HepG2 (cell line): ENCODE measurements around the gene NR2F6. TPM values are rescaled to one million over a fixed set of nuclear protein-coding genes. Genes with fewer than 3 reads are reported as not detected.

Experiments
- FOXO4 ChIP-seq: sonication (generic); formaldehyde crosslinking; conservative IDR thresholded peaks from 2 replicates; pipeline ENCODE4 v1.8.1; 2023; ENCODE audit warnings: missing genetic modification reagents
- GMEB1 ChIP-seq: sonication (generic); formaldehyde crosslinking; IDR thresholded peaks from 2 replicates; pipeline ENCODE4 v1.5.1; 2020; ENCODE audit warnings: missing genetic modification reagents, mild to moderate bottlenecking, borderline replicate concordance
- MXD3 ChIP-seq: IDR thresholded peaks from 2 replicates; pipeline ENCODE4 v1.6.1; 2016; ENCODE audit warnings: mild to moderate bottlenecking, missing biosample characterization, missing genetic modification reagents
- NFIC ChIP-seq: IDR thresholded peaks from 2 replicates; pipeline ENCODE4 v1.6.1; 2012; ENCODE audit warnings: mild to moderate bottlenecking, low read length, inconsistent platforms
- POGZ ChIP-seq: sonication (generic); formaldehyde crosslinking; IDR thresholded peaks from 2 replicates; pipeline ENCODE4 v1.4.0; 2020; ENCODE audit warnings: mild to moderate bottlenecking, missing genetic modification reagents
- POLR2G ChIP-seq: fragments of 200-400 bp; formaldehyde crosslinking; IDR thresholded peaks from 2 replicates; pipeline ENCODE4 v1.6.1; 2018; ENCODE audit warnings: mild to moderate bottlenecking, low read depth, low read length, moderate library complexity
- YY1 ChIP-seq: IDR thresholded peaks from 2 replicates; pipeline ENCODE4 v1.6.1; 2011; ENCODE audit warnings: low read length, low read depth, moderate library complexity, mild to moderate bottlenecking; ENCODE audit not compliant: insufficient read depth, insufficient replicate concordance
- ZNF263 ChIP-seq: sonication (generic); formaldehyde crosslinking; IDR thresholded peaks from 2 replicates; pipeline ENCODE4 v1.4.0; 2020; ENCODE audit warnings: missing genetic modification reagents
- ZNF451 ChIP-seq: sonication (generic); formaldehyde crosslinking; IDR thresholded peaks from 2 replicates; pipeline ENCODE4 v1.5.0; 2020; ENCODE audit warnings: mild to moderate bottlenecking, missing genetic modification reagents
- ZNF749 ChIP-seq: sonication (generic); formaldehyde crosslinking; IDR thresholded peaks from 2 replicates; pipeline ENCODE4 v1.8.0; 2022; ENCODE audit warnings: mild to moderate bottlenecking, missing genetic modification reagents, moderate library complexity, borderline replicate concordance
- ZZZ3 ChIP-seq: sonication (generic); formaldehyde crosslinking; IDR thresholded peaks from 2 replicates; pipeline ENCODE4 v1.4.0; 2020; ENCODE audit warnings: missing genetic modification reagents, mild to moderate bottlenecking, borderline replicate concordance
- polyA plus RNA-seq, 8 experiments: library from polyadenylated mRNA; depleted of rRNA in 3 of 8; stranded (reverse) in 7 of 8; unstranded in 1 of 8; fragments of >200 nt; fragmentation: Illumina TruSeq in 4 of 8; extraction: Trizol in 4 of 8; gene quantifications; 2 replicates each; pipeline versions ENCODE4 v1.2.1 to v1.2.3, GENCODE V29; 2011 to 2016; ENCODE audit warnings: low read depth in 4 of 8, missing spikeins in 1 of 8, mixed read lengths in 1 of 8; ENCODE audit not compliant: insufficient read depth in 1 of 8
- total RNA-seq, 5 experiments: library from RNA; depleted of rRNA; stranded (reverse); fragments of >200 nt; fragmentation: Illumina TruSeq; extraction: Trizol; gene quantifications; 2 replicates each; pipeline ENCODE4 v1.2.3, GENCODE V29; 2016; ENCODE audit warnings: low read depth in 1 of 5
- TF ChIP-seq, protein P1 (sequence below): sonication (generic); formaldehyde crosslinking; IDR thresholded peaks from 2 replicates; pipeline ENCODE4 v1.5.0; 2020; ENCODE audit warnings: mild to moderate bottlenecking, missing genetic modification reagents
- TF ChIP-seq, protein P2 (sequence below): sonication (generic); formaldehyde crosslinking; IDR thresholded peaks from 2 replicates; pipeline ENCODE4 v1.4.0; 2020; ENCODE audit warnings: low read depth, mild to moderate bottlenecking, missing genetic modification reagents

The NR2F6 gene
- total and polyA plus RNA-seq, 2 of the 13 experiments (the other 11 are each of a cell fraction or from before 2014, with no cell fraction given) = 30.9 to 72.4 TPM

DNA sequence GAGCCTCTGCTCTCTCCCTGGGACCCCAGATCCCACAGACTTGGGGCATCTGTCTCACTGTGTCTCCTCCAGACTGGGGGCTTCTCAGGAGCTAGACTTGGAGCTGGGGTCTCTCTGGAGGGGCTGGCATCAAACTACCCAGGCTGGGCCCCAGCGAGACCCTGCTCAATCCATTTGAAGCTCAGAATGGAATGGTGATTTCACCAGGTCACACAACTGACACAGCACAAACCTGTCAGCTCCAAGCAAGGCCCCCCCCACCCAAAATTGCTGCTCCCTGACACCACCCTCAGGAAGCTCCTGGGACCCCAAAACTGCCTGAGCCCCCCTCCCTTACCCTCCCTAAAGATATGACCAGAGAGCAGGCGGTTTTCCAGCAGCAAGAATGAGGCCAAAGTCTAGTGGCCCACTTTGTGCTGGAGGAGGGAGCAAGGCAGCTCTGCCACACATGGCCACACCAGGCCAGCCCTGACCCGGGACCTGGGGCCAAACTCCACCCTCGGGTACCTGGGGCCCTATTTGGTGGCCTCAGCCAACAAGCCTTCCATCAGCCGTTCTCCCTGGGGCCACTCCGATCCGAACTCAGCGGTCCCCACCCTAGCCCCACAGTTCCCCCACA is 2.4 kb downstream of the NR2F6 start (continued):
- TF ChIP-seq ZNF451 (CRISPR knock-in tag) (no peak), POGZ (CRISPR knock-in tag) (no peak), YY1 (no peak), GMEB1 (peak; percentile 27; the same call in 1 of the 2 replicates), POLR2G (peak; percentile 53; the same call in 1 of the 2 replicates), ZNF749 (CRISPR knock-in tag) (no peak), FOXO4 (CRISPR knock-in tag) (0 out of 2 replicates have a peak, but pooled peaks have one; percentile 7), MXD3 (no peak), NFIC (no peak), ZNF263 (CRISPR knock-in tag) (peak; percentile 56; the same call in 1 of the 2 replicates), ZZZ3 (CRISPR knock-in tag) (no peak)
- TF ChIP-seq, protein P1, sequence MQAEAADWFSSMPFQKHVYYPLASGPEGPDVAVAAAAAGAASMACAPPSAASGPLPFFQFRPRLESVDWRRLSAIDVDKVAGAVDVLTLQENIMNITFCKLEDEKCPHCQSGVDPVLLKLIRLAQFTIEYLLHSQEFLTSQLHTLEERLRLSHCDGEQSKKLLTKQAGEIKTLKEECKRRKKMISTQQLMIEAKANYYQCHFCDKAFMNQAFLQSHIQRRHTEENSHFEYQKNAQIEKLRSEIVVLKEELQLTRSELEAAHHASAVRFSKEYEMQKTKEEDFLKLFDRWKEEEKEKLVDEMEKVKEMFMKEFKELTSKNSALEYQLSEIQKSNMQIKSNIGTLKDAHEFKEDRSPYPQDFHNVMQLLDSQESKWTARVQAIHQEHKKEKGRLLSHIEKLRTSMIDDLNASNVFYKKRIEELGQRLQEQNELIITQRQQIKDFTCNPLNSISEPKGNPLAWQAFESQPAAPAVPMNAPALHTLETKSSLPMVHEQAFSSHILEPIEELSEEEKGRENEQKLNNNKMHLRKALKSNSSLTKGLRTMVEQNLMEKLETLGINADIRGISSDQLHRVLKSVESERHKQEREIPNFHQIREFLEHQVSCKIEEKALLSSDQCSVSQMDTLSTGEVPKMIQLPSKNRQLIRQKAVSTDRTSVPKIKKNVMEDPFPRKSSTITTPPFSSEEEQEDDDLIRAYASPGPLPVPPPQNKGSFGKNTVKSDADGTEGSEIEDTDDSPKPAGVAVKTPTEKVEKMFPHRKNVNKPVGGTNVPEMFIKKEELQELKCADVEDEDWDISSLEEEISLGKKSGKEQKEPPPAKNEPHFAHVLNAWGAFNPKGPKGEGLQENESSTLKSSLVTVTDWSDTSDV (CRISPR knock-in tag) = no peak
- TF ChIP-seq, protein P2, sequence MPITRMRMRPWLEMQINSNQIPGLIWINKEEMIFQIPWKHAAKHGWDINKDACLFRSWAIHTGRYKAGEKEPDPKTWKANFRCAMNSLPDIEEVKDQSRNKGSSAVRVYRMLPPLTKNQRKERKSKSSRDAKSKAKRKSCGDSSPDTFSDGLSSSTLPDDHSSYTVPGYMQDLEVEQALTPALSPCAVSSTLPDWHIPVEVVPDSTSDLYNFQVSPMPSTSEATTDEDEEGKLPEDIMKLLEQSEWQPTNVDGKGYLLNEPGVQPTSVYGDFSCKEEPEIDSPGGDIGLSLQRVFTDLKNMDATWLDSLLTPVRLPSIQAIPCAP = no peak
